ENCODE data around the gene FOXRED1.
A peak's percentile ranks its signal among the peaks of the same experiment; 100 is the strongest.

FOXRED1 gene

GRCh38 chr11:126311401-126312291, 42.7 kb downstream of the FOXRED1 start:
- DNase-seq (ENCODE audit: low spot score), result no peak

GRCh38 chr11:126312961-126313360, 44.0 kb downstream of the FOXRED1 start:
- DNase-seq (ENCODE audit: low spot score), result no peak

- DNase-seq (ENCODE audit: low spot score), result no peak
Measured at GRCh38 chr11:126313826-126314225, 44.9 kb downstream of the FOXRED1 start.

- no peak for DNase-seq (ENCODE audit: low spot score)
Measured at GRCh38 chr11:126317432-126317755, 48.4 kb downstream of the FOXRED1 start.

- DNase-seq (ENCODE audit: low spot score), result peak; percentile 43
Measured at GRCh38 chr11:126317756-126318573, 49.0 kb downstream of the FOXRED1 start.

GRCh38 chr11:126318574-126319373, 49.8 kb downstream of the FOXRED1 start:
- peak; percentile 56 for DNase-seq (ENCODE audit: low spot score)

GRCh38 chr11:126319374-126319740, 50.4 kb downstream of the FOXRED1 start:
- DNase-seq (ENCODE audit: low spot score), result no peak

GRCh38 chr11:126322996-126323395, 54.0 kb downstream of the FOXRED1 start:
- no peak for DNase-seq (ENCODE audit: low spot score)

- no peak for DNase-seq (ENCODE audit: low spot score)
Measured at GRCh38 chr11:126327281-126328000, 58.5 kb downstream of the FOXRED1 start.
